Rectal smooth muscle tissue (tissue), 1 donor: Measurements from ENCODE around the gene APBB2.

Experiments used
- H3K27ac ChIP-seq: one replicate; pipeline ENCODE4 v1.7.0; 2013; ENCODE audit warnings: low read depth, low read length, inconsistent platforms
- H3K27me3 ChIP-seq: one replicate; pipeline ENCODE4 v1.7.0; 2013; ENCODE audit warnings: low read length; ENCODE audit not compliant: control insufficient read depth, insufficient read depth
- H3K36me3 ChIP-seq: one replicate; pipeline ENCODE4 v1.7.0; 2013; ENCODE audit warnings: low read length; ENCODE audit not compliant: control insufficient read depth, insufficient read depth
- H3K4me1 ChIP-seq: one replicate; pipeline ENCODE4 v1.7.0; 2013; ENCODE audit warnings: low read length; ENCODE audit not compliant: control insufficient read depth, insufficient read depth
- H3K4me3 ChIP-seq: one replicate; pipeline ENCODE4 v1.7.0; 2013; ENCODE audit warnings: low read length
- H3K9ac ChIP-seq: one replicate; pipeline ENCODE4 v1.7.0; 2013; ENCODE audit warnings: low read length

The APBB2 gene

GRCh38 chr4:41179498-41180195, 34.7 kb downstream of the APBB2 start:
- Histone ChIP-seq H3K27me3 (no peaks in the 10 kb centered on the region), H3K4me3 (no peak overlapping the region), H3K9ac (no peak overlapping the region), H3K27ac (no peak overlapping the region), H3K36me3 (no peaks in the 10 kb centered on the region), H3K4me1 (peaks cover 26% of the 10 kb centered on the region)

GRCh38 chr4:41178372-41179370, 35.7 kb downstream of the APBB2 start:
- Histone ChIP-seq H3K9ac (no peak overlapping the region), H3K27ac (no peak overlapping the region), H3K4me1 (peaks cover 26% of the 10 kb centered on the region)

GRCh38 chr4:41177016-41177415, 37.3 kb downstream of the APBB2 start:
- Histone ChIP-seq H3K4me1 (peaks cover 26% of the 10 kb centered on the region), H3K27me3 (no peaks in the 10 kb centered on the region), H3K36me3 (no peaks in the 10 kb centered on the region), H3K9ac (no peak overlapping the region), H3K27ac (peak overlapping the region; percentile 3), H3K4me3 (no peak overlapping the region)

More at GRCh38 chr4:41178372-41179370, 35.7 kb downstream of the APBB2 start:
- Histone ChIP-seq H3K27me3 (no peaks in the 10 kb centered on the region), H3K36me3 (no peaks in the 10 kb centered on the region), H3K4me3 (no peak overlapping the region)

GRCh38 chr4:41176340-41176739, 38.0 kb downstream of the APBB2 start:
- Histone ChIP-seq H3K9ac (no peak overlapping the region), H3K27me3 (no peaks in the 10 kb centered on the region), H3K4me3 (no peak overlapping the region), H3K4me1 (peaks cover 26% of the 10 kb centered on the region), H3K27ac (no peak overlapping the region), H3K36me3 (no peaks in the 10 kb centered on the region)

- H3K36me3 ChIP-seq: no peaks in the 10 kb centered on the region
- H3K9ac ChIP-seq: no peak overlapping the region
- H3K4me3 ChIP-seq: no peak overlapping the region
- peaks cover 26% of the 10 kb centered on the region for H3K4me1 ChIP-seq
- no peak overlapping the region for H3K27ac ChIP-seq
- H3K27me3 ChIP-seq: no peaks in the 10 kb centered on the region
Measured at GRCh38 chr4:41175794-41176193, 38.5 kb downstream of the APBB2 start.

- no peak overlapping the region for H3K27ac ChIP-seq
Measured at GRCh38 chr4:41174444-41174843, 39.9 kb downstream of the APBB2 start.

GRCh38 chr4:41172786-41173185, 41.6 kb downstream of the APBB2 start:
- Histone ChIP-seq H3K9ac (no peak overlapping the region), H3K27ac (no peak overlapping the region), H3K4me3 (no peak overlapping the region), H3K27me3 (no peaks in the 10 kb centered on the region), H3K36me3 (no peaks in the 10 kb centered on the region), H3K4me1 (peaks cover 14% of the 10 kb centered on the region)

More at GRCh38 chr4:41174444-41174843, 39.9 kb downstream of the APBB2 start:
- no peaks in the 10 kb centered on the region for H3K36me3 ChIP-seq
- peaks cover 26% of the 10 kb centered on the region for H3K4me1 ChIP-seq
- H3K27me3 ChIP-seq: no peaks in the 10 kb centered on the region
- H3K4me3 ChIP-seq: no peak overlapping the region
- H3K9ac ChIP-seq: no peak overlapping the region

- no peak overlapping the region for H3K4me3 ChIP-seq
- no peak overlapping the region for H3K9ac ChIP-seq
- no peaks in the 10 kb centered on the region for H3K27me3 ChIP-seq
- no peak overlapping the region for H3K27ac ChIP-seq
- H3K36me3 ChIP-seq: no peaks in the 10 kb centered on the region
- H3K4me1 ChIP-seq: no peaks in the 10 kb centered on the region
Measured at GRCh38 chr4:41169256-41169800, 45.0 kb downstream of the APBB2 start.

- no peak overlapping the region for H3K4me3 ChIP-seq
- H3K4me1 ChIP-seq: no peaks in the 10 kb centered on the region
- no peaks in the 10 kb centered on the region for H3K27me3 ChIP-seq
- no peaks in the 10 kb centered on the region for H3K36me3 ChIP-seq
- no peak overlapping the region for H3K9ac ChIP-seq
- H3K27ac ChIP-seq: no peak overlapping the region
Measured at GRCh38 chr4:41167191-41167590, 47.2 kb downstream of the APBB2 start.

- Histone ChIP-seq H3K4me3 (no peak overlapping the region), H3K27ac (no peak overlapping the region), H3K4me1 (no peaks in the 10 kb centered on the region), H3K36me3 (no peaks in the 10 kb centered on the region), H3K9ac (no peak overlapping the region), H3K27me3 (no peaks in the 10 kb centered on the region)
Measured at GRCh38 chr4:41164405-41164804, 49.9 kb downstream of the APBB2 start.

- Histone ChIP-seq H3K4me1 (no peaks in the 10 kb centered on the region), H3K36me3 (no peaks in the 10 kb centered on the region), H3K9ac (no peak overlapping the region), H3K4me3 (no peak overlapping the region), H3K27ac (no peak overlapping the region), H3K27me3 (no peaks in the 10 kb centered on the region)
Measured at GRCh38 chr4:41161355-41161754, 53.0 kb downstream of the APBB2 start.

GRCh38 chr4:41160856-41161255, 53.5 kb downstream of the APBB2 start:
- Histone ChIP-seq H3K36me3 (no peaks in the 10 kb centered on the region), H3K4me1 (no peaks in the 10 kb centered on the region), H3K9ac (no peak overlapping the region), H3K27ac (no peak overlapping the region), H3K4me3 (no peak overlapping the region), H3K27me3 (no peaks in the 10 kb centered on the region)
